ENCODE results near the gene LRP1B.

LRP1B gene

GRCh38 chr2:140947236-140947635 is 1183.6 kb downstream of the LRP1B start:
- no peak for TF ChIP-seq CTCF (IDR thresholded peaks at IDR 0.05; ENCODE audit: extremely low read depth, missing control alignments)
- no peak for DNase-seq (ENCODE audit: low spot score)

- DNase-seq (ENCODE audit: low spot score), result no peak
- no peak for TF ChIP-seq CTCF (IDR thresholded peaks at IDR 0.05; ENCODE audit: extremely low read depth, missing control alignments)
Observed at GRCh38 chr2:140943867-140944266, 1186.9 kb downstream of the LRP1B start.

- TF ChIP-seq CTCF (IDR thresholded peaks at IDR 0.05; ENCODE audit: extremely low read depth, missing control alignments), result no peak
- DNase-seq (ENCODE audit: low spot score), result no peak
Observed at GRCh38 chr2:140942284-140942683, 1188.5 kb downstream of the LRP1B start.

GRCh38 chr2:140929849-140930248 is 1201.0 kb downstream of the LRP1B start:
- no peak for DNase-seq (ENCODE audit: low spot score)
- no peak for TF ChIP-seq CTCF (IDR thresholded peaks at IDR 0.05; ENCODE audit: extremely low read depth, missing control alignments)

GRCh38 chr2:140918426-140918825 is 1212.4 kb downstream of the LRP1B start:
- TF ChIP-seq CTCF (IDR thresholded peaks at IDR 0.05; ENCODE audit: extremely low read depth, missing control alignments), result no peak
- DNase-seq (ENCODE audit: low spot score), result no peak

GRCh38 chr2:140916410-140916809 is 1214.4 kb downstream of the LRP1B start:
- no peak for TF ChIP-seq CTCF (IDR thresholded peaks at IDR 0.05; ENCODE audit: extremely low read depth, missing control alignments)
- DNase-seq (ENCODE audit: low spot score), result no peak

- no peak for DNase-seq (ENCODE audit: low spot score)
- TF ChIP-seq CTCF (IDR thresholded peaks at IDR 0.05; ENCODE audit: extremely low read depth, missing control alignments), result no peak
Observed at GRCh38 chr2:140910683-140911082, 1220.1 kb downstream of the LRP1B start.

Data from GM20000 (cell line).